Purkinje cell (primary cell): ENCODE results near the gene CETN3. TPM values are rescaled to one million over a fixed set of nuclear protein-coding genes. Genes with fewer than 3 reads are reported as not detected.

ENCODE experiments used
- polyA plus RNA-seq: library from polyadenylated mRNA; unstranded; fragments of >200 nt; fragmentation: Nextera tagmentation; gene quantifications from 2 replicates; pipeline ENCODE4 v1.2.1, GENCODE V29; 2014

CETN3 gene
- polyA plus RNA-seq, result 63.4 and 70.8 TPM in 2 replicates

GRCh38 chr5:90409318-90410177 lies at the start of gene CETN3:
TSS of gene CETN3 (minus strand) at chr5:90409756. CDS start at chr5:90409661, 95 bp downstream.

Other genes starting within 250 kb of the CETN3 start
- 4.6 and 6.1 TPM in 2 replicates for gene MBLAC2, start 65.0 kb upstream of the CETN3 start, polyA plus RNA-seq
- gene POLR3G, start 65.1 kb upstream of the CETN3 start, polyA plus RNA-seq, result 6.1 and 6.2 TPM in 2 replicates
- gene LYSMD3, start 119.8 kb upstream of the CETN3 start, polyA plus RNA-seq, result 12.0 and 12.6 TPM in 2 replicates
- 31.7 and 36.2 TPM in 2 replicates for gene ADGRV1, start 149.0 kb upstream of the CETN3 start, polyA plus RNA-seq